Common myeloid progenitor, CD34-positive (primary cell): Measurements from ENCODE around the gene ZNF221.
"Not testable (repeated sequence)": the region's sequence is repeated elsewhere in the genome, so short reads cannot be mapped to it uniquely, and the experiment has no call there.

ENCODE experiments used
- CTCF ChIA-PET: fragments of 350-600 bp; sonication (Branson Sonifier 250); formaldehyde crosslinking; loops from one replicate; lab custom pipeline; 2021; ENCODE audit warnings: antibody characterized with exemption; lab: Charles Lee
- POLR2A ChIA-PET: fragments of 350-600 bp; sonication (Branson Sonifier 250); formaldehyde crosslinking; loops from one replicate; lab custom pipeline; 2021; ENCODE audit warnings: antibody characterized with exemption; lab: Charles Lee
- DNase-seq, 3 donors: peaks; one replicate each; pipeline versions ENCODE4 v3.0.0 to v3.0.0-alpha.2; 2013
- H3K27ac ChIP-seq, 2 experiments: 1 replicate in 1 of 2; 2 replicates in 1 of 2; pipeline ENCODE4 v1.7.0; 2013; ENCODE audit warnings: inconsistent platforms in 2 of 2, low read length in 2 of 2, mild to moderate bottlenecking in 2 of 2, low read depth in 1 of 2, moderate library complexity in 1 of 2; ENCODE audit not compliant: severe bottlenecking in 2 of 2, insufficient read depth in 1 of 2, poor library complexity in 1 of 2
- H3K27me3 ChIP-seq, 5 experiments: replicated peaks in 2 of 5; 1 replicate in 3 of 5; 2 replicates in 2 of 5; pipeline versions ENCODE4 v1.6.1 to v1.7.0; 2013; ENCODE audit warnings: low read length in 4 of 5, mild to moderate bottlenecking in 2 of 5, moderate library complexity in 2 of 5, inconsistent platforms in 1 of 5; ENCODE audit not compliant: insufficient read depth in 5 of 5, control insufficient read depth in 4 of 5
- H3K36me3 ChIP-seq, 4 experiments: 1 replicate in 2 of 4; 2 replicates in 2 of 4; pipeline versions ENCODE4 v1.6.1 to v1.7.0; 2013; ENCODE audit warnings: low read length in 3 of 4, control low read depth in 1 of 4, mild to moderate bottlenecking in 1 of 4; ENCODE audit not compliant: control insufficient read depth in 4 of 4, insufficient read depth in 4 of 4
- H3K4me1 ChIP-seq, 4 experiments: 1 replicate in 3 of 4; 2 replicates in 1 of 4; pipeline versions ENCODE4 v1.6.1 to v1.7.1; 2013; ENCODE audit warnings: low read length in 3 of 4, mild to moderate bottlenecking in 3 of 4, control low read depth in 1 of 4, inconsistent platforms in 1 of 4, moderate library complexity in 1 of 4; ENCODE audit not compliant: control insufficient read depth in 4 of 4, insufficient read depth in 4 of 4; ENCODE audit errors: control extremely low read depth in 1 of 4
- H3K4me3 ChIP-seq, 7 experiments: 1 replicate in 4 of 7; 2 replicates in 3 of 7; pipeline versions ENCODE4 v1.5.1 to v1.7.0; 2013; ENCODE audit warnings: mild to moderate bottlenecking in 7 of 7, low read length in 6 of 7, moderate library complexity in 6 of 7, inconsistent platforms in 2 of 7, low read depth in 2 of 7, control low read depth in 1 of 7; ENCODE audit not compliant: insufficient read depth in 4 of 7, control insufficient read depth in 1 of 7; ENCODE audit errors: extremely low read depth in 1 of 7
- H3K9me3 ChIP-seq, 5 experiments: 1 replicate in 4 of 5; 2 replicates in 1 of 5; pipeline versions ENCODE4 v1.6.1 to v1.7.1; 2013; ENCODE audit warnings: low read length in 4 of 5, mild to moderate bottlenecking in 2 of 5, inconsistent platforms in 1 of 5, low read depth in 1 of 5, moderate library complexity in 1 of 5; ENCODE audit not compliant: control insufficient read depth in 4 of 5, insufficient read depth in 2 of 5; ENCODE audit errors: control extremely low read depth in 1 of 5
- WGBS: methylation state at CpG from one replicate; pipeline ENCODE4 v1.1.5; 2013; ENCODE audit not compliant: insufficient coverage; 5-methylcytosine and 5-hydroxymethylcytosine counted together

Gene ZNF221

GRCh38 chr19:43949803-43950202, 1.2 kb upstream of the ZNF221 start:
- no CpG with 5 or more reads among the region's 2 CpGs for WGBS
- DNase-seq, H3K4me3 ChIP-seq, H3K27ac ChIP-seq, H3K4me1 ChIP-seq, H3K36me3 ChIP-seq, POLR2A ChIA-PET, H3K27me3 ChIP-seq: not testable (repeated sequence)
- H3K9me3 ChIP-seq, result peaks cover 11 to 57% (median 18%) of the 10 kb centered on the region in 5 experiments
- CTCF ChIA-PET, result interaction anchor here (0.9 kb wide), 1 partner anchor 48 kb away, joined by 4 read pairs; no protein-coding TSS in a partner anchor

- H3K4me1 ChIP-seq, result peaks cover 0 to 2% (median 0%) of the 10 kb centered on the region in 4 experiments
- WGBS, result 100% methylated on average over 1 of the region's 3 CpGs
- peaks cover 5 to 82% (median 39%) of the 10 kb centered on the region in 5 experiments for H3K9me3 ChIP-seq
- no peak overlapping the region for H3K27ac ChIP-seq
- ChIA-PET CTCF (no interaction called here), POLR2A (no interaction called here)
- H3K36me3 ChIP-seq, result peaks cover 2 to 37% (median 8%) of the 10 kb centered on the region in 4 experiments
- no peak for DNase-seq
- no peak overlapping the region for H3K4me3 ChIP-seq
- no peaks in the 10 kb centered on the region for H3K27me3 ChIP-seq
Measured at GRCh38 chr19:43956827-43957226, 5.8 kb downstream of the ZNF221 start.

- ChIA-PET CTCF (no interaction called here), POLR2A (no interaction called here)
- H3K36me3 ChIP-seq, result peaks cover 2 to 43% (median 7%) of the 10 kb centered on the region in 4 experiments
- DNase-seq, result no peak
- WGBS, result 100% methylated on average over 3 of the region's 3 CpGs
- no peak overlapping the region for H3K4me3 ChIP-seq
- H3K4me1 ChIP-seq, result no peaks in the 10 kb centered on the region
- no peaks in the 10 kb centered on the region for H3K27me3 ChIP-seq
- H3K9me3 ChIP-seq, result peaks cover 9 to 90% (median 42%) of the 10 kb centered on the region in 5 experiments
- H3K27ac ChIP-seq, result no peak overlapping the region
Measured at GRCh38 chr19:43957891-43958290, 6.9 kb downstream of the ZNF221 start.

- ChIA-PET CTCF (no interaction called here), POLR2A (no interaction called here)
- peaks cover 10 to 50% (median 17%) of the 10 kb centered on the region in 4 experiments for H3K36me3 ChIP-seq
- no peaks in the 10 kb centered on the region for H3K27me3 ChIP-seq
- H3K4me1 ChIP-seq, result no peaks in the 10 kb centered on the region
- H3K9me3 ChIP-seq, result peaks cover 14 to 93% (median 42%) of the 10 kb centered on the region in 5 experiments
- H3K27ac ChIP-seq, result no peak overlapping the region
- no peak for DNase-seq
- WGBS, result 75% methylated on average over 4 of the region's 4 CpGs
- no peak overlapping the region for H3K4me3 ChIP-seq
Measured at GRCh38 chr19:43960411-43960810, 9.4 kb downstream of the ZNF221 start.

- WGBS, result 100% methylated on average over 2 of the region's 3 CpGs
- peak overlapping the region in 1 of 7 experiments; percentile 62 for H3K4me3 ChIP-seq
- H3K27ac ChIP-seq, result no peak overlapping the region
- DNase-seq, result no peak
- no peaks in the 10 kb centered on the region for H3K4me1 ChIP-seq
- ChIA-PET CTCF (no interaction called here), POLR2A (no interaction called here)
- H3K9me3 ChIP-seq, result peaks cover 22 to 93% (median 68%) of the 10 kb centered on the region in 5 experiments
- H3K27me3 ChIP-seq, result no peaks in the 10 kb centered on the region
- H3K36me3 ChIP-seq, result peaks cover 21 to 76% (median 52%) of the 10 kb centered on the region in 4 experiments
Measured at GRCh38 chr19:43966079-43966694, 15.2 kb downstream of the ZNF221 start.

GRCh38 chr19:43976732-43977131, 25.7 kb downstream of the ZNF221 start:
- Histone ChIP-seq H3K9me3 (peaks cover 9 to 64% (median 15%) of the 10 kb centered on the region in 5 experiments), H3K36me3 (no peaks in the 10 kb centered on the region), H3K4me3 (no peak overlapping the region), H3K4me1 (no peaks in the 10 kb centered on the region), H3K27ac (no peak overlapping the region), H3K27me3 (no peaks in the 10 kb centered on the region)
- no CpG with 5 or more reads among the region's 1 CpG for WGBS
- CTCF ChIA-PET, result no interaction called here
- DNase-seq, result no peak
- POLR2A ChIA-PET, result no interaction called here

- DNase-seq, result no peak
- 31% methylated on average over 2 of the region's 2 CpGs for WGBS
- Histone ChIP-seq H3K9me3 (peaks cover 2 to 34% (median 8%) of the 10 kb centered on the region in 5 experiments), H3K36me3 (peaks cover 0 to 10% (median 7%) of the 10 kb centered on the region in 4 experiments), H3K27me3 (no peaks in the 10 kb centered on the region), H3K4me3 (peak overlapping the region in 6 of 7 experiments; percentile 79 to 96 (median 87)), H3K4me1 (peaks cover 0 to 14% (median 8%) of the 10 kb centered on the region in 4 experiments), H3K27ac (peak overlapping the region; percentile 33 to 82)
- POLR2A ChIA-PET, result no interaction called here
- CTCF ChIA-PET, result no interaction called here
Measured at GRCh38 chr19:43983544-43983911, 32.5 kb downstream of the ZNF221 start.
